Stimulated activated naive CD8-positive, alpha-beta T cell treated with anti-CD3 and anti-CD28 coated beads, Interleukin-15, Interleukin-2, amounts not matched to agents 100 U/mL and 50 U/mL, for 24 hours (primary cell): ENCODE data around the gene PTPRD.

Experiments used
- ATAC-seq: fragments of 150-1000 bp; cut with Tn5 transposase; one replicate; pipeline ENCODE4 v1.10.0; 2021
- DNase-seq: peaks from one replicate; pipeline ENCODE4 v3.0.0; 2021

Gene PTPRD

GRCh38 chr9:10612641-10613398 lies at the start of gene PTPRD:
PTPRD (minus strand) TSS chr9:10613002.
- DNase-seq (peak; percentile 26), ATAC-seq (peak; percentile 63)

GRCh38 chr9:10661994-10662393 lies 49.2 kb upstream of the PTPRD start:
- ATAC-seq (no peak), DNase-seq (no peak)

- DNase-seq (no peak), ATAC-seq (no peak)
Observed at GRCh38 chr9:10661376-10661775, 48.6 kb upstream of the PTPRD start.

GRCh38 chr9:10651012-10651411 lies 38.2 kb upstream of the PTPRD start:
- DNase-seq: no peak
- ATAC-seq: no peak

GRCh38 chr9:10649076-10649475 lies 36.3 kb upstream of the PTPRD start:
- DNase-seq (no peak), ATAC-seq (no peak)

GRCh38 chr9:10633785-10634184 lies 21.0 kb upstream of the PTPRD start:
- no peak for ATAC-seq
- no peak for DNase-seq

DNA sequence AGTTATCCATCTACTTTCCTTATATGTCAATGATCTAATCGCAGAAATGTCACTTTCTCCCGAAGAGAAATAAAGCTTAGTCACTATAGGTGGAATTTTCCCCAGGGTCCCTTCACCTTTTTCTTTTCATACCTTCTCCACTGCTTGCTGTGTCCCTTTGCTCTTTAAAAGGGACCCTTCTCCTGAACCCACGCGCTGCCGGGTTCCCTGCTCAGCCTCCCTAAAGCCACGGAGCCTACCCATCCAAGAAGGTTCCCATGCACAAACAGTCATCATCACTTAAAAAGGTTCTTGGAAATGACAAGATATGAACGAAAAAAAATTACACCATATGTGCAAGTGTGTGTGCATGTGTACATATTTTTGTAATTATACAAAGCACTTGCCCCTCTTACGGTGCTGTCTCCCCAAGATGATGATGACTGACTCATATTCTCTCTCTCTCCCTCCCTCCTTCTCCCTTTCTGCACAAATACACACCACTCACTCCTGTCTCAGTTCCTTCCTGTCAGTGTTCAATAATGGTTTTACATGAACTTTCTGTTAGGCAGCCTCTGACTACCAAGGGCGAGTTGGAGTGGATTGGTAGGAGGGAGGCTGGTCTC lies 1.5 kb upstream of the PTPRD start:
- DNase-seq: no peak
- no peak for ATAC-seq

- DNase-seq (no peak), ATAC-seq (no peak)
Observed at GRCh38 chr9:10613419-10613818, 617 bp upstream of the PTPRD start.

GRCh38 chr9:10605388-10605787 lies 7.4 kb downstream of the PTPRD start:
- DNase-seq: no peak
- no peak for ATAC-seq

DNA sequence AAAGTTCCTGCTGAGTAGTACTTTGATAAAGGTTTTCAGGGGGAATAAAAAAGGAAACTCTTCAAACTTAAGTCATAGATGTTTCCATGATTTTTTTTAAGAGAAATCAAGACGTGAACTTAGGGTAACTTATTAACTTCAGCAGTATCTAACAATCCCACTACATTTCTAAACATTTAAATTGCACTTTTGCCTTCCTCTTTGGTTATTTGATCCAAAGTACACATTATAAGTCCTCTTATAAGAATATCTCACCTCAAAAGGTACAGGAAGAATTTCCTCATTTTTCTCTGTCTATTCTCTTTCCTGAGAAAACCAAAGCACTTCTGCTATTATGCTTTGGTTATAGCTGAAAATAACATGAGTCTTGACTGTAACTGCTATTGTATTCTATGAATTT lies 7.9 kb downstream of the PTPRD start:
- ATAC-seq (no peak), DNase-seq (no peak)

- DNase-seq: no peak
- no peak for ATAC-seq
Observed at GRCh38 chr9:10597801-10598200, 15.0 kb downstream of the PTPRD start.

DNA sequence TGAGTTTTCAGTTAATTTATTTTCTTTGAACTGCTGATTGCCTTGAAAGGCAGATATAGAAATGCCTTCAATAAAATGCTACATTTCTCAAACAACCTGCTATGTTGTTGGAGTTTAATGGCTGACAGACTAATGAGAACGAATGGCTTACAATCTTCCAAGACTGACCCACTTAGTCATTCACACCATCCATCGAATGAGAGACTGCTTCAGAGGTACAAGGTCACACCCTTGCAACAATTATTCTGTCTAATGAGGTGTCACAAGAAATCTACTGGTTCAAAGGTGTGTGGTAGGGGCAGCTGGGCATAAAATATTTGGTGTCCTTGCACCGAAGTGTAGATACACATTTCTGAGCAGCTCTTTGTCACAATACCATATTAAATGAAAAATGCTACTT lies 18.3 kb downstream of the PTPRD start:
- DNase-seq (no peak), ATAC-seq (no peak)

DNA sequence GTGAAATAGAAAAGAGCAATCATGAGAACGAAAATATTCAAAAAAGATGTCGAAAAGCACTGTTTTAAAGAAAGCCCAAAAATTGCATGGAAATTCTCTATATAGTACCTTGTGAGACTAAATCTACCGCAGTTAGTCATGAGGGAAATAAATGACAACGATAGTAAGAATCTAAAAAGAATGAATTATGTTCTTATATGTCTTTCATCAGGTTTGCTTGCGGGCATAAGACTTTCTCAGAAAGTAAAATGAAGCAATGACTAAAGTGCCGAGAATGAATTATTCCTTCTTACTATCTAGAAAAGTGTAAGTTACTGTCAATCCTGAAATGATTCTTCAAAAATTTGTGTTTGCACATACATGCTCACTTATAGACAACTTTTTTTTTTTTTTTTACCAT lies 26.4 kb downstream of the PTPRD start:
- ATAC-seq (no peak), DNase-seq (no peak)

DNA sequence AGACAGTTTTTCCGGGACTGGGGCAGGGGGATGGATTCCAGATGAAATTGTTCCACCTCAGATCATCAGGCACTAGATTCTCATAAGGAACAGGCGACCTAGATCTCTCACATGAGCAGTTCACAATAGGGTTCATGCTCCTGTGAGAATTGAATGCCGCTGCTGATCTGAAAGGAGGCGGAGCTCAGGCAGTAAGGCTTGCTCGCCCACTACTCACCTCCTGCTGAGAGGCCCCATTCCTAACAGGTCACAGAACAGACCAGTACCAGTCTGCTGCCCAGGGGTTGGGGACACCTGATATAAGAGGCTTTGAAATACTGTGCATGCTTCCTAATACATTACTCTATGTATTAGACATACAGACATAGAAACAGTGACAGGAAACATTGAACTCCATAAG lies 41.1 kb downstream of the PTPRD start:
- ATAC-seq (no peak), DNase-seq (no peak)

- ATAC-seq (no peak), DNase-seq (no peak)
Observed at GRCh38 chr9:10566848-10567247, 46.0 kb downstream of the PTPRD start.

DNA sequence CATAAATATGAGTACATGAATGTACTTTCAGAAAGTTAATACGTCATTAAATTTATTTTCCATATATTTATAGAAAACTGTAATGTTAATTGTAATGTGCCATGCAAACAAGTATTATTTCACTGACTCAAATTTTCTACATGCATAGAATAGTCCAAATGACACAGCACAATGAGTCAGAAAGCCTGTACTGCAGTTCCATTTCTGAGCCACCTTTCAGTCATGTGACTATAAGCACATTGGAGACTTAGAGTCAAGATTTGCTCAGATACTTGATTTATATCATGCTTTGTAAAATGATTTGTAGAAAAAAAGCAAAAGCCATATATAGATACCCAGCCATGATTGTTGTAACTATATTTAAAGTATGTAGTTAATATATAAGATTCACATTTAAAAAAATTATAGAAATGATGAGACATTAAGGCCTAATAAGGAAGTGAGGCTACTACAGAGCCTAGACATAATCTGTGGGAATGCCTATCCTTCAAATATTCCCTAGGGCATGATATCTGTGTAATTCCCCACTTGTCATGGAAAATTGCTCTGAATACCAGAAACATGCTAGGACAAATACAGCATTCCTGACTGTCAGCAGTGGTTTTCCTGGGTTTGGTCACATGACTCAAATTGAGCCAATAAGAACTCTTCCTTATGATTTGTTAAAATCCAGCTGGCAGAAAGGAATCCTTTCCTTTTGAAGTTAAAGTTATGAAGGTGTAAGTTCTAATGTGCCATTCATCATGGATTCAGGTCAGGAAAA lies 50.0 kb downstream of the PTPRD start:
- ATAC-seq (no peak), DNase-seq (no peak)

DNA sequence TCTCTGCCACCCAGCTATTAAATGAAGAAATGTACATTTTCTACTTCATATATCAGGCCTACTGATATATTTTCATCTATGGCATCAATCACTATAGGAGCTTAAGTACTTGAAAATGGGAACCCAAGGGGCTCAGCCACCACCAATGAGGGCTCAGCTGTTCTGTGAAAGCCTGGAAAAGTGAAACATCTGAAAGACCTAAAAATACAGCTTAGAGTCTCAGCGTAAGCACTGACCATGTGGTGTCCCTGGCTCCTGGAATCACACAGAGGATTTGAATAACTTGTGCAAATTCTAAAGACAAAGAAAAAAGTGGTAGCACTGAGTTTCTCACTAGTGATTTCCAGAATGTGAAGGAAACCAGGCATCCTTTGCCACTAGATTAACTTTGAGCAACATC lies 64.5 kb downstream of the PTPRD start:
- DNase-seq: no peak
- ATAC-seq: no peak

DNA sequence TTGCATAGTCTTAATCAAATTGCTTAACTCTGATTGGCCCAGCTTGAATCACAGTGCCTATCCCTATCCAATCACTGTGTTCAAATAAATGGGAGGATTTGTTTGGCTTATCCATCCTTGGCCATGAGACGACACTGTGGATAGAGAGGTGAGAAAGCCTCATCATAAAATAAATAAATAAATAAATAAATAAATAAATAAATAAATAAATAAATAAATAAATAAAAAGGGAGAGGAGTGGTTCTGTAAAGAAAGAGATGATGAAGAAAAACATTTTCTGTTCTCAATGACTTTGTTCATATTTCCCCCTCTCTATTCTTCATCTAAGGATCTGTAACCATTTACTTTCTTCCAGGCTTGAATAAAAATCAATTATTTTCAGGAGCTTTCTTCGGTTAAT lies 74.7 kb downstream of the PTPRD start:
- DNase-seq (no peak), ATAC-seq (no peak)

- ATAC-seq (no peak), DNase-seq (no peak)
Observed at GRCh38 chr9:10534850-10535249, 78.0 kb downstream of the PTPRD start.

GRCh38 chr9:10525972-10526371 lies 86.8 kb downstream of the PTPRD start:
- ATAC-seq (no peak), DNase-seq (no peak)

- DNase-seq (no peak), ATAC-seq (no peak)
Observed at GRCh38 chr9:10523164-10523563, 89.6 kb downstream of the PTPRD start.

DNA sequence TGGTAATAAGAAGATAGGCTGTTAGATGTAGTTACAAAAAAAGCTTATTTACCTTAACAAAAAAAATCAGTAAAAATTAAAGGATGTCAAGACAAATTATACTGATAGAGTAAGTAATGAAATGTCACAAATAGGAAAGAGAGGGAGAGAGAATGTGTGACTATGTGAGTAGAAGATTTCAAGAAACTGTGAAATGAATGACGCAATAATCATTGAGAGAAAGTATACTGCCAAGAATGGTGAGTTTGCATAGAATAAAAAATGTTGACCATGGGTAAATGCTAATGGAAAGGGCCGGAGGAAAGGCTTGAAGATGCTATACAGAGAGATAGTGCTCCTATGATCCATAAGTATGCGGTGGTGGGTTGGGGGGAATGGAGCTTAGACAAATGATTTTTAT lies 100.7 kb downstream of the PTPRD start:
- ATAC-seq (no peak), DNase-seq (no peak)

DNA sequence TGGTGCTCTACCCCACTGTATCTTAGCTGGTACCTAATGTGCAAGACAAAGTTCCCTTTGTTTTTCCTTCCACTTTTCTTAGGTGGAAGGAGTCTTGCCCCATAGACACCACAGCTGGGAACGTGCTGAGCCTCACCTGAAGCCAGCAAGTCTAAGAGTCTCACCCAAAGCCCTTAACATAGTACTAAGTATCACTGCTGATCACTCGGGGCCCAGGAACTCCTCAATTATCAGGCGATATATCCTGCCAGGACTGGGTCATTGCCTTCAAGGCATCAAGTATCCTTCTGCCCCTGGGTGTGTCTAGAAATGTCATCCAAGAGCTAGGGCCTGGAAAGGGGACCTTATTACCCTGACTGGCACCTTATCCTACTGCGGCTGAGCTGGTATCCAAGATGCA lies 123.9 kb downstream of the PTPRD start:
- no peak for ATAC-seq
- DNase-seq: no peak

DNA sequence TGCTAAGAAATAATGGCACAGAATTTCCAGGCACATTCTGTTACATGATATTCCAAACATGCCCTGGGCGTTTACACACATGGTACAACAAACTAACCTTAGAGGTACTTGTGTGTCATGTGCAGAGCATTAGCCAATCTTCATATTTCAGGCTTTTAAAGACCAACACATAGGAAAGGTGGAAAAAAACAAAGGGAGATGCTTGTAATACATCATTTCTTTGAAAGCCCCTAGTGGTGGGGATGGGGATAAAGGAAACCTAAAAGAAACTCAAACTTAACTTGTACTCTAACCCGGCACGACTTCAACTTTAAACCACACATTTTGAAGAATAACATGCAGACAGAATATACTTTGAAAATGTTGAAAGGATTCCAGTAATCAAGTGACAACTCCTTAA lies 133.6 kb downstream of the PTPRD start:
- DNase-seq (no peak), ATAC-seq (no peak)
